ENCODE results near the gene CCL7.
"Not testable (repeated sequence)": the region's sequence is repeated elsewhere in the genome, so short reads cannot be mapped to it uniquely, and the experiment has no call there.

The CCL7 gene

GRCh38 chr17:34269969-34270368, at the start of gene CCL7:
TSS of gene CCL7 (plus strand) at chr17:34270221. CDS start at chr17:34270291, 70 bp downstream.
- DNase-seq, result no peak

GRCh38 chr17:34220752-34221395, 49.1 kb upstream of the CCL7 start:
- no peak for DNase-seq

GRCh38 chr17:34221411-34221810, 48.6 kb upstream of the CCL7 start:
- no peak for DNase-seq

- no peak for DNase-seq
These were observed 47.1 kb upstream of the CCL7 start for GRCh38 chr17:34222722-34223497.

- DNase-seq, result no peak
These were observed 45.0 kb upstream of the CCL7 start for GRCh38 chr17:34225046-34225445.

GRCh38 chr17:34226011-34226743, 43.8 kb upstream of the CCL7 start:
- no peak for DNase-seq

GRCh38 chr17:34226744-34227034, 43.3 kb upstream of the CCL7 start:
- no peak for DNase-seq

GRCh38 chr17:34227293-34227692, 42.7 kb upstream of the CCL7 start:
- DNase-seq, result not testable (repeated sequence)

GRCh38 chr17:34227707-34228106, 42.3 kb upstream of the CCL7 start:
- no peak for DNase-seq

GRCh38 chr17:34228781-34229180, 41.2 kb upstream of the CCL7 start:
- DNase-seq, result no peak

- no peak for DNase-seq
These were observed 39.7 kb upstream of the CCL7 start for GRCh38 chr17:34230342-34230741.

- DNase-seq, result no peak
These were observed 35.4 kb upstream of the CCL7 start for GRCh38 chr17:34234616-34235015.

GRCh38 chr17:34235389-34236028, 34.5 kb upstream of the CCL7 start:
- no peak for DNase-seq

- DNase-seq, result no peak
These were observed 33.6 kb upstream of the CCL7 start for GRCh38 chr17:34236281-34236892.

- no peak for DNase-seq
These were observed 32.6 kb upstream of the CCL7 start for GRCh38 chr17:34237458-34237857.

- no peak for DNase-seq
These were observed 29.0 kb upstream of the CCL7 start for GRCh38 chr17:34241062-34241461.

- DNase-seq, result no peak
These were observed 27.2 kb upstream of the CCL7 start for GRCh38 chr17:34242587-34243363.

GRCh38 chr17:34243364-34244320, 26.4 kb upstream of the CCL7 start:
- no peak for DNase-seq

GRCh38 chr17:34245351-34245905, 24.6 kb upstream of the CCL7 start:
- no peak for DNase-seq

- no peak for DNase-seq
These were observed 23.6 kb upstream of the CCL7 start for GRCh38 chr17:34246446-34246845.

GRCh38 chr17:34246881-34247280, 23.1 kb upstream of the CCL7 start:
- DNase-seq, result no peak
